Astrocyte of the cerebellum (primary cell): ENCODE data around the gene CD53.

Experiments
- DNase-seq: peaks from one replicate; pipeline ENCODE4 v3.0.0-alpha.2; 2011; ENCODE audit warnings: low read depth
- H3K4me3 ChIP-seq: 2 replicates; pipeline ENCODE4 v1.5.1; 2011; ENCODE audit warnings: mild to moderate bottlenecking, low read depth, low read length, moderate library complexity
- in situ Hi-C: cut with HindIII; loops from 2 replicates; pipeline ENCODE4 v1.10.0; 2017; ENCODE audit warnings: low sequenced_read_pairs
- TF ChIP-seq, protein P1 (sequence below): IDR thresholded peaks from 2 replicates; pipeline ENCODE4 v1.5.1; 2012; ENCODE audit warnings: low read length, low read depth, moderate library complexity, mild to moderate bottlenecking; ENCODE audit errors: missing control alignments

CD53 gene

DNA sequence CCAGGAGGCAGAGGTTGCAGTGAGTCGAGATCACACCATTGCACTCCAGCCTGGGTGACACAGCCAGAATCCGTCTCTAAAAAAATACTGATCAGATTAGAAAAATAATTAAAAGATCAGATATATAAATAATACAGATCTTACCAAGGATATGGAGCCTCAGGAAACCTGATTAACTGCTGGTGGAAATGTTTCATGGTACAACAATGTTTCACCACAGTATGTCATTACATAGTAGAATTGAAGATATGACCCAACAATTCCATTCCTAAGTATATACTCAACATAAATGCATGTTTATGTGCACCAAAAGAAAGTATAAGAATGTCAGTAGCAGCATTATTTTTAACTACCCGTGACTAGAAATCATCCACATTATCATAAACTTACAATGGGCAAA, 41.7 kb downstream of the CD53 start:
- in situ Hi-C loops: no loop called here
- DNase-seq: no peak
- TF ChIP-seq, protein P1, sequence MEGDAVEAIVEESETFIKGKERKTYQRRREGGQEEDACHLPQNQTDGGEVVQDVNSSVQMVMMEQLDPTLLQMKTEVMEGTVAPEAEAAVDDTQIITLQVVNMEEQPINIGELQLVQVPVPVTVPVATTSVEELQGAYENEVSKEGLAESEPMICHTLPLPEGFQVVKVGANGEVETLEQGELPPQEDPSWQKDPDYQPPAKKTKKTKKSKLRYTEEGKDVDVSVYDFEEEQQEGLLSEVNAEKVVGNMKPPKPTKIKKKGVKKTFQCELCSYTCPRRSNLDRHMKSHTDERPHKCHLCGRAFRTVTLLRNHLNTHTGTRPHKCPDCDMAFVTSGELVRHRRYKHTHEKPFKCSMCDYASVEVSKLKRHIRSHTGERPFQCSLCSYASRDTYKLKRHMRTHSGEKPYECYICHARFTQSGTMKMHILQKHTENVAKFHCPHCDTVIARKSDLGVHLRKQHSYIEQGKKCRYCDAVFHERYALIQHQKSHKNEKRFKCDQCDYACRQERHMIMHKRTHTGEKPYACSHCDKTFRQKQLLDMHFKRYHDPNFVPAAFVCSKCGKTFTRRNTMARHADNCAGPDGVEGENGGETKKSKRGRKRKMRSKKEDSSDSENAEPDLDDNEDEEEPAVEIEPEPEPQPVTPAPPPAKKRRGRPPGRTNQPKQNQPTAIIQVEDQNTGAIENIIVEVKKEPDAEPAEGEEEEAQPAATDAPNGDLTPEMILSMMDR: no peak
- no peak overlapping the region for H3K4me3 ChIP-seq

DNA sequence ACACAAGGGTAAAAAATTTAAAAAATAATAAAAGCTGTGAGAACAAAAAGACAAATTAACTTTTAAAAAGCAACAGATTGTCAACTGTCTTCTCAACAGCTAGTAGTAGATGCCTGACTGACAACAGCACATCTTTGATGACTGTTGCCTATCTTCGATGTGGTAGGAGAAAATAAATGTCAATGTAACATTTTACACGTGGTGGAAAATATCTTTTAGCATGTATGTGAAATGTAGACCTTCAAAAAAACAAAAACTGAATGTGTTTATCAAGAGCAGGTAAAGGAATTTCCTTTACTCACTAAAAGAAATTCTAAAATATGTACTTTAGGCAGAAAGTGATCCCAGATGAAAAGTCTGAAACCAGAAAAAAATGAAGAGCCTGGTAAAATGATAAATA, 42.9 kb downstream of the CD53 start:
- no peak for DNase-seq
- in situ Hi-C loops: no loop called here
- H3K4me3 ChIP-seq: no peak overlapping the region
- TF ChIP-seq, protein P1: no peak

DNA sequence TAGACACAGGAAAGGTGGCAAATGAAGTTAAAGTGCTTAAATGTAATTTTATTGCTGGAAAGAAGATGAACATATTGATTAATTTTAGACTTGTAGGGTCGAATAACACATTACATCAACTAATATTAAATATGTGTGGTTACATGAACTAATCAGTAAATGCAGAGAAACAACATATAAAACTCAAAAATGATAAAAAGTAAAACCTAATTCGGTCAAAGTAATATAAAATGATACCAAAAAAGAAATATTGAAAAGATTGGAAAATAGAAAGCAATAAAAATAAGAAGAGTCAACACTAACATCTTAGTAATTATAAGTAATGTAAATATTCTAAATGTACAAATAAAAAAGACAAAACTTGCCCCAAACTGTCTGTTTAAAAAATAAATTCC, 43.3 kb downstream of the CD53 start:
- H3K4me3 ChIP-seq: no peak overlapping the region
- in situ Hi-C loops: no loop called here
- TF ChIP-seq, protein P1: no peak
- DNase-seq: no peak

DNA sequence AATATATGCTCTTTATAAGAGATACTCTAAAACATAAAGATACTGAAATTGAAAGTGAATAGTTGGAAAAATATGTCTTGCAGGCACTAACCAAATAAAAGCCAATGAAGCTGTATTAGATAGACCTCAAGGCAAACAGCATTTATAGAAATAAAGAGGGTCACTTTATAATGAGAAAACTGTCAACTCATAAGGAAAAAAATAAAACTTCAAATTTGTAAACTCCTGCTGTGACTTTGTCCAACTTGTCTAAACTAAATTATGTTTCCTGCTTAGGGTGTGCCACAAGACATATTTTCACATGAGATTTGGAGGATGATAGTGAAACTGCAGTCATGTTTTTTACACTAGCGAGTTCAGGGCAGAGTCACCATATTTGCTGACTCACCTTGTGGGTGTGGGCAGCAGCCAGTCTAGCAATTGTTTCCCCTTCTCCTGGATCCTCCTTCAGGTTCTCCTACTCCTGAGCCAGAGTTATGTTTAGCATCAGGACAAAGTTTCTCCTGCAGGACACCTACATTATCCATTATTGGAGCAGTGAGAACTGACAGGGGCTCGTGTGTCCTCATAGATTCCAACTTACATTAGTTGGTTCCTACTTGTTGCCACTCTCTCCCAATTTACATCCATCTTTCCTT, 43.8 kb downstream of the CD53 start:
- H3K4me3 ChIP-seq: no peak overlapping the region
- no peak for DNase-seq

DNA sequence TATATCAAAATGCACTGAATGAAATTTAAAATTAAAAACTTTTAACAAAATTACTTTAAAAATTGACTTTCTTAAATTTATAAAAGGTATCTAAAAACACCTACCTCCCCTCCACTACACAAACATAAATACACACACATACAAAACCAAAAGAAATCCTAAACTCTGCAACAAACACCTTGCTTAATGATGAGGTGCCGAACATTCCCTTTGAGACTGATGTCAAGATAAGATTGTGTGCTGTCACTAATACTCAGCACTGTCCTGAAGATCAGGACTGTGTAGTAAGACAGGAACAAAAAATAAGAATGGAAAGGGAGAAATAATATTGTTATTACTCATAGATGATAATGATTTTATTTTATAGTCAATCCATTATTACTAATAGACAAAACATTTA, 45.1 kb downstream of the CD53 start:
- TF ChIP-seq, protein P1: no peak
- in situ Hi-C loops: no loop called here
- H3K4me3 ChIP-seq: no peak overlapping the region
- no peak for DNase-seq

More for the DNA sequence above, 43.8 kb downstream of the CD53 start:
- in situ Hi-C loops: no loop called here
- TF ChIP-seq, protein P1: no peak

DNA sequence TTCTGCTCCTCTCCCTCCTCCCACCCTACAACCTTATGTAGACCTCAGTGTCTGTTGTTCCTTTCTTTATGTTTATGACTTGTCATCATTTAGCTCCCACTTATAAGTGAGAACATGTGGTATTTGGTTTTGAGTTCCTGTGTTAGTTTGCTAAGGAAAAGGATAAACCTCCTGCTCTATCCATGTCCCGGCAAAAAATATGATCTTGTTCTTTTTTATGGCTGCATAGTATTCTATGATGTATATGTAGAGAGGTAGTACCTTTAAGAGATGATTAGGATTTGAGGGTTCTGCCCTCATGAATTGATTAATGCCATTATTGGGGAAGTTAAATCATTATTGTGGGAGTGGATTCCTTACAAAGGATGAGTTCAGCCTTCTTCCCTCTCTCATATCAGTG, 49.0 kb downstream of the CD53 start:
- H3K4me3 ChIP-seq: no peak overlapping the region
- DNase-seq: no peak
- TF ChIP-seq, protein P1: no peak
- in situ Hi-C loops: no loop called here
